ENCODE results near the gene FGFRL1.

- TF ChIP-seq POLR2A (IDR thresholded peaks at IDR 0.05), result no peak
- TF ChIP-seq, protein P1, sequence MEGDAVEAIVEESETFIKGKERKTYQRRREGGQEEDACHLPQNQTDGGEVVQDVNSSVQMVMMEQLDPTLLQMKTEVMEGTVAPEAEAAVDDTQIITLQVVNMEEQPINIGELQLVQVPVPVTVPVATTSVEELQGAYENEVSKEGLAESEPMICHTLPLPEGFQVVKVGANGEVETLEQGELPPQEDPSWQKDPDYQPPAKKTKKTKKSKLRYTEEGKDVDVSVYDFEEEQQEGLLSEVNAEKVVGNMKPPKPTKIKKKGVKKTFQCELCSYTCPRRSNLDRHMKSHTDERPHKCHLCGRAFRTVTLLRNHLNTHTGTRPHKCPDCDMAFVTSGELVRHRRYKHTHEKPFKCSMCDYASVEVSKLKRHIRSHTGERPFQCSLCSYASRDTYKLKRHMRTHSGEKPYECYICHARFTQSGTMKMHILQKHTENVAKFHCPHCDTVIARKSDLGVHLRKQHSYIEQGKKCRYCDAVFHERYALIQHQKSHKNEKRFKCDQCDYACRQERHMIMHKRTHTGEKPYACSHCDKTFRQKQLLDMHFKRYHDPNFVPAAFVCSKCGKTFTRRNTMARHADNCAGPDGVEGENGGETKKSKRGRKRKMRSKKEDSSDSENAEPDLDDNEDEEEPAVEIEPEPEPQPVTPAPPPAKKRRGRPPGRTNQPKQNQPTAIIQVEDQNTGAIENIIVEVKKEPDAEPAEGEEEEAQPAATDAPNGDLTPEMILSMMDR (IDR thresholded peaks at IDR 0.05), result no peak
These were observed 3.8 kb downstream of the FGFRL1 start for GRCh38 chr4:1015179-1015578.

All from testis (tissue), 2 donors.